HepG2 (cell line): ENCODE measurements around the gene PPP2R5D. TPM values are rescaled to one million over a fixed set of nuclear protein-coding genes. Genes with fewer than 3 reads are reported as not detected.
A peak's percentile ranks its signal among the peaks of the same experiment; 100 is the strongest.

ENCODE experiments used
- ATAC-seq: fragments of 200-7000 bp; cut with Tn5 transposase; 3 replicates; pipeline ENCODE4 v1.9.1; 2020; ENCODE audit warnings: mild to moderate bottlenecking, moderate library complexity
- BruUV-seq: library from RNA; stranded (reverse); fragments of 400-500 nt; replicated peaks from 2 replicates; lab custom pipeline; 2021; lab: Mats Ljungman, UMichigan
- CTCF ChIA-PET: fragments of 300-600 bp; formaldehyde crosslinking; extraction: SDS; loops from one replicate; lab custom pipeline; 2021; ENCODE audit warnings: low total read pairs, inconsistent platforms, low intra/inter-chr PET ratio; lab: Yijun Ruan, JAX
- POLR2A ChIA-PET: fragments of 350-600 bp; sonication (Branson Sonifier 250); formaldehyde crosslinking; loops from one replicate; lab custom pipeline; 2020; ENCODE audit warnings: antibody characterized with exemption, inconsistent platforms; lab: Yijun Ruan, JAX
- DNase-seq: peaks from one replicate; pipeline ENCODE4 v3.0.0-alpha.2; 2015; ENCODE audit warnings: low spot score
- FAIRE-seq: peaks from 3 replicates; lab custom pipeline; 2011; peaks lifted over from hg19 to GRCh38; lab: Jason Lieb, UNC
- H2AFZ ChIP-seq: one replicate; pipeline ENCODE4 v1.6.1; 2011; ENCODE audit warnings: low read length, inconsistent platforms
- H3K27ac ChIP-seq: fragments of 300-600 bp; 3 replicates; pipeline ENCODE4 v1.8.0; 2011; ENCODE audit warnings: mixed run types, mild to moderate bottlenecking, mixed read lengths, low read length, inconsistent platforms; ENCODE audit not compliant: insufficient read depth; ENCODE audit errors: extremely low read length
- H3K27me3 ChIP-seq, 2 experiments: fragments of 200-600 bp in 1 of 2; 2 replicates in 1 of 2; 3 replicates in 1 of 2; pipeline versions ENCODE4 v1.6.0 to v1.8.0; 2011; ENCODE audit warnings: low read length in 2 of 2, mild to moderate bottlenecking in 2 of 2, moderate library complexity in 2 of 2, inconsistent platforms in 1 of 2; ENCODE audit not compliant: insufficient read depth in 2 of 2, control insufficient read depth in 1 of 2
- H3K36me3 ChIP-seq, 2 experiments: fragments of 200-600 bp in 1 of 2; replicated peaks in 1 of 2; 2 replicates in 1 of 2; 3 replicates in 1 of 2; pipeline versions ENCODE4 v1.5.1 to v1.8.0; 2011; ENCODE audit warnings: low read length in 2 of 2, inconsistent platforms in 1 of 2; ENCODE audit not compliant: insufficient read depth in 2 of 2, control insufficient read depth in 1 of 2
- H3K4me1 ChIP-seq: 2 replicates; pipeline ENCODE4 v1.5.1; 2012; ENCODE audit warnings: low read length, inconsistent platforms; ENCODE audit not compliant: insufficient read depth
- H3K4me2 ChIP-seq: 2 replicates; pipeline ENCODE4 v1.6.0; 2011; ENCODE audit warnings: low read depth, low read length, inconsistent platforms
- H3K4me3 ChIP-seq, 3 experiments: fragments of 200-600 bp in 1 of 3; sonication (generic), shearing (Covaris generic) in 1 of 3; replicated peaks in 1 of 3; 2 replicates each; pipeline ENCODE4 v1.5.1; 2011 to 2016; ENCODE audit warnings: low read length in 3 of 3, inconsistent platforms in 2 of 3, low read depth in 2 of 3, mild to moderate bottlenecking in 2 of 3, control low read depth in 1 of 3, mixed read lengths in 1 of 3; ENCODE audit not compliant: insufficient read depth in 1 of 3
- H3K79me2 ChIP-seq: one replicate; pipeline ENCODE4 v1.6.1; 2011; ENCODE audit warnings: low read length, inconsistent platforms; ENCODE audit not compliant: insufficient read depth
- H3K9ac ChIP-seq: 2 replicates; pipeline ENCODE4 v1.6.0; 2011; ENCODE audit warnings: mild to moderate bottlenecking, low read depth, low read length, inconsistent platforms; ENCODE audit not compliant: insufficient read depth
- H3K9me3 ChIP-seq: 2 replicates; pipeline ENCODE4 v1.5.1; 2012; ENCODE audit warnings: mild to moderate bottlenecking, low read length
- H4K20me1 ChIP-seq: 2 replicates; pipeline ENCODE4 v1.6.0; 2011; ENCODE audit warnings: inconsistent platforms, mild to moderate bottlenecking, low read length, moderate library complexity; ENCODE audit not compliant: insufficient read depth
- ETV6 ChIP-seq: sonication (generic); formaldehyde crosslinking; conservative IDR thresholded peaks from 2 replicates; pipeline ENCODE4 v1.4.0; 2020; ENCODE audit warnings: missing genetic modification reagents
- GTF3A ChIP-seq: sonication (generic); formaldehyde crosslinking; conservative IDR thresholded peaks from 2 replicates; pipeline ENCODE4 v1.4.0; 2020; ENCODE audit warnings: mild to moderate bottlenecking, missing genetic modification reagents
- HOXA7 ChIP-seq: sonication (generic); formaldehyde crosslinking; IDR thresholded peaks from 2 replicates; pipeline ENCODE4 v1.8.1; 2022; ENCODE audit warnings: mild to moderate bottlenecking, missing genetic modification reagents, moderate library complexity
- MXI1 ChIP-seq: IDR thresholded peaks from 3 replicates; pipeline ENCODE4 v1.6.1; 2012; ENCODE audit warnings: low read depth, low read length, inconsistent platforms, borderline replicate concordance
- SAP130 ChIP-seq: IDR thresholded peaks from 2 replicates; pipeline ENCODE4 v1.6.1; 2016; ENCODE audit warnings: low read depth
- STAG1 ChIP-seq: sonication (generic); formaldehyde crosslinking; IDR thresholded peaks from 2 replicates; pipeline ENCODE4 v1.4.0; 2020; ENCODE audit warnings: missing genetic modification reagents
- TOPORS ChIP-seq: sonication (generic); formaldehyde crosslinking; IDR thresholded peaks from 2 replicates; pipeline ENCODE4 v1.8.0; 2023; ENCODE audit warnings: mild to moderate bottlenecking, missing genetic modification reagents
- U2AF2 ChIP-seq: fragments of 200-400 bp; formaldehyde crosslinking; IDR thresholded peaks from 2 replicates; pipeline ENCODE4 v1.6.1; 2017; ENCODE audit warnings: low read depth, mild to moderate bottlenecking, low read length
- ZBTB46 ChIP-seq: sonication (generic); formaldehyde crosslinking; IDR thresholded peaks from 2 replicates; pipeline ENCODE4 v1.4.0; 2020; ENCODE audit warnings: mild to moderate bottlenecking, missing genetic modification reagents, borderline replicate concordance
- ZNF253 ChIP-seq: sonication (generic); formaldehyde crosslinking; IDR thresholded peaks from 2 replicates; pipeline ENCODE4 v1.8.0; 2022; ENCODE audit warnings: mild to moderate bottlenecking, missing genetic modification reagents, borderline replicate concordance
- ZNF530 ChIP-seq: sonication (generic); formaldehyde crosslinking; IDR thresholded peaks from 2 replicates; pipeline ENCODE4 v1.5.0; 2020; ENCODE audit warnings: low read depth, mild to moderate bottlenecking, missing genetic modification reagents
- ZNF782 ChIP-seq: sonication (generic); formaldehyde crosslinking; IDR thresholded peaks from 2 replicates; pipeline ENCODE4 v1.4.0; 2020; ENCODE audit warnings: missing genetic modification reagents, mild to moderate bottlenecking, borderline replicate concordance
- ZNF788 ChIP-seq: sonication (generic); formaldehyde crosslinking; IDR thresholded peaks from 2 replicates; pipeline ENCODE4 v1.5.0; 2020; ENCODE audit warnings: mild to moderate bottlenecking, missing genetic modification reagents, borderline replicate concordance
- ZNF883 ChIP-seq: sonication (generic); formaldehyde crosslinking; IDR thresholded peaks from 2 replicates; pipeline ENCODE4 v1.5.1; 2020; ENCODE audit warnings: mild to moderate bottlenecking, missing genetic modification reagents; ENCODE audit errors: not compliant biosample characterization
- ZSCAN20 ChIP-seq: sonication (generic); formaldehyde crosslinking; IDR thresholded peaks from 2 replicates; pipeline ENCODE4 v1.4.0; 2020; ENCODE audit warnings: missing genetic modification reagents, mild to moderate bottlenecking, borderline replicate concordance
- WGBS: methylation state at CpG from one replicate; pipeline ENCODE4 v1.1.6; 2017; ENCODE audit warnings: low lambda C conversion rate; 5-methylcytosine and 5-hydroxymethylcytosine counted together
- in situ Hi-C: cut with HindIII; loops from 2 replicates; pipeline ENCODE4 v1.10.0; 2017; ENCODE audit warnings: low pct_unique_long_range_greater_than_20kb; ENCODE audit not compliant: extremely low pct_ligation_motif_present
- intact Hi-C: fragments of 100-400 bp; cut with micrococcal nuclease; formaldehyde crosslinking; loops from one replicate; pipeline ENCODE4 v1.10.0; 2022; ENCODE audit not compliant: unreplicated experiment
- polyA plus RNA-seq, 8 experiments: library from polyadenylated mRNA; depleted of rRNA in 3 of 8; stranded (reverse) in 7 of 8; unstranded in 1 of 8; fragments of >200 nt; fragmentation: Illumina TruSeq in 4 of 8; extraction: Trizol in 4 of 8; gene quantifications; 2 replicates each; pipeline versions ENCODE4 v1.2.1 to v1.2.3, GENCODE V29; 2011 to 2016; ENCODE audit warnings: low read depth in 4 of 8, missing spikeins in 1 of 8, mixed read lengths in 1 of 8; ENCODE audit not compliant: insufficient read depth in 1 of 8
- total RNA-seq, 5 experiments: library from RNA; depleted of rRNA; stranded (reverse); fragments of >200 nt; fragmentation: Illumina TruSeq; extraction: Trizol; gene quantifications; 2 replicates each; pipeline ENCODE4 v1.2.3, GENCODE V29; 2016; ENCODE audit warnings: low read depth in 1 of 5
- TF ChIP-seq, protein P1 (sequence below): sonication (generic); formaldehyde crosslinking; IDR thresholded peaks from 2 replicates; pipeline ENCODE4 v1.5.0; 2020; ENCODE audit warnings: mild to moderate bottlenecking, missing genetic modification reagents, moderate library complexity
- TF ChIP-seq, protein P2 (sequence below): IDR thresholded peaks from 2 replicates; pipeline ENCODE4 v1.6.1; 2016; ENCODE audit warnings: low read depth, borderline replicate concordance

Gene PPP2R5D
- total and polyA plus RNA-seq, 2 of the 13 experiments (the other 11 are each of a cell fraction or from before 2014, with no cell fraction given), result 53.7 to 60.4 TPM

DNA sequence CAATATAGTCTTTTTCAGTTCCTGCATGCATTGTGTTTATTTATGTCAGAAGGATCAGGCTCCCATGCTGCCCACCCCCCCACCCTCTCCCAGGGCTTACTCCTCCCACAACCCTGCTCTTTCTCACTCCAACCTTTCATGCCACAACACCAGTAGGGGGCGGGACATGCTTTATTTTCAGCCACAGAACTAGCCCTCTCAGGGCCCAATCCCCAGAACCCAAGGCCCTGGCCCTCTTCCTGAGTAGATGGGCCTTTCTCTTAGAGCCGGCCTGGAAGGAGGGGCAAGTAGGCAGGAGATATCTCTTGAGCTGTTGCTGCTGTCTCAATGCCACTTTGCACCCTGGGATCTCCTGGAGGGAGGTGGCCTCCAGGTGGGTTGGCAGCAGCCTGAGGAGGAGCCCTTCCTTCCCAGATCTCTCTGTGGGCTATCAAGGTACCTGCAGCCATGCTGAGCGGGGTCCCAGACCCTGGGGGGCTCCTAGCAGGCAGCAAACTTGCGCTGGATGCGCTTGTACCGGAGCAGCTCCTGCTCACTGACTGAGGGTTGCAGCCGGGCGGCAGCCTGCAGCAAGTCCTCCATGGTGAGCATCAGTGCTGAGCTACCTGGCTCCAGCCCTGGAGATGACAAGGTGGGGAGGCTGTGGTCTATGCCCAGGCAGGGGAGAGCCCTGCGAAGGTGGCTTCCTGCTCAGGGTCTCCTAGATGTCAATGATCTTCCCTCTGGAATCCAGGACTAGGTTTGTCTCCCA is 20.3 kb upstream of the PPP2R5D start (continued):
- 0 out of 3 replicates have a peak, but pooled peaks have one; percentile 16 for TF ChIP-seq MXI1
- peak; percentile 77 for TF ChIP-seq STAG1 (CRISPR knock-in tag)
- 0 out of 2 replicates have a peak, but pooled peaks have one; percentile 35 for TF ChIP-seq SAP130 (CRISPR knock-in tag)
- TF ChIP-seq, protein P1, sequence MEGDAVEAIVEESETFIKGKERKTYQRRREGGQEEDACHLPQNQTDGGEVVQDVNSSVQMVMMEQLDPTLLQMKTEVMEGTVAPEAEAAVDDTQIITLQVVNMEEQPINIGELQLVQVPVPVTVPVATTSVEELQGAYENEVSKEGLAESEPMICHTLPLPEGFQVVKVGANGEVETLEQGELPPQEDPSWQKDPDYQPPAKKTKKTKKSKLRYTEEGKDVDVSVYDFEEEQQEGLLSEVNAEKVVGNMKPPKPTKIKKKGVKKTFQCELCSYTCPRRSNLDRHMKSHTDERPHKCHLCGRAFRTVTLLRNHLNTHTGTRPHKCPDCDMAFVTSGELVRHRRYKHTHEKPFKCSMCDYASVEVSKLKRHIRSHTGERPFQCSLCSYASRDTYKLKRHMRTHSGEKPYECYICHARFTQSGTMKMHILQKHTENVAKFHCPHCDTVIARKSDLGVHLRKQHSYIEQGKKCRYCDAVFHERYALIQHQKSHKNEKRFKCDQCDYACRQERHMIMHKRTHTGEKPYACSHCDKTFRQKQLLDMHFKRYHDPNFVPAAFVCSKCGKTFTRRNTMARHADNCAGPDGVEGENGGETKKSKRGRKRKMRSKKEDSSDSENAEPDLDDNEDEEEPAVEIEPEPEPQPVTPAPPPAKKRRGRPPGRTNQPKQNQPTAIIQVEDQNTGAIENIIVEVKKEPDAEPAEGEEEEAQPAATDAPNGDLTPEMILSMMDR, result peak; percentile 72
- TF ChIP-seq TOPORS (CRISPR knock-in tag), result no peak
- 0 out of 2 replicates have a peak, but pooled peaks have one; percentile 33 for TF ChIP-seq ZNF788
- 0 out of 2 replicates have a peak, but pooled peaks have one; percentile 39 for TF ChIP-seq GTF3A (CRISPR knock-in tag)
- TF ChIP-seq ZNF883 (CRISPR knock-in tag), result no peak

DNA sequence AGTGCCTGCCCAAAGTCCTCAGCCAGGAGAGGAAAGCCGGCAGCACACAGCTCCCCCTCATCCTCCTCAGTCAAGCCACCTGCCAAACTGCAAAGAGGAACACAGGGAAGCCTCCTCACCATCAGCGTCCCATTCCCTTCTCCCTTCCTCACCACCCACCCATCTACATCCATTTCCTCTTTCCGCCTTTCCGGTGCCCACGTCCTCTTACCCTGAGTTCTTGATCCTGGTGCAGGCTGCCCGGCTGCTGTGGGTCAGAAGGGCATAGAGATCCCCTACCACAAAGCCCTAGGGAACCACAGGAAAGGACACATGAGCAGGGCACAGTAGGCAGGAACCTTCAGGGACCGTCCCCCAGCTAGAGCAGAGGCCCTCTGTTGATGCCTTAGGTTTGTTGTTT is 17.8 kb upstream of the PPP2R5D start:
- no peak for FAIRE-seq
- POLR2A ChIA-PET, result interaction anchor here (1.0 to 3.2 kb wide), 4 partner anchors 12 to 48 kb away, joined by 3 to 25 read pairs (median 4); partner anchors contain the start of genes CNPY3, KLHDC3, PEX6 and PPP2R5D
- in situ Hi-C loops, result no loop called here
- TF ChIP-seq, protein P2, sequence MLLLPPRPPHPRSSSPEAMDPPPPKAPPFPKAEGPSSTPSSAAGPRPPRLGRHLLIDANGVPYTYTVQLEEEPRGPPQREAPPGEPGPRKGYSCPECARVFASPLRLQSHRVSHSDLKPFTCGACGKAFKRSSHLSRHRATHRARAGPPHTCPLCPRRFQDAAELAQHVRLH (CRISPR knock-in tag), result no peak
- TF ChIP-seq ZBTB46 (CRISPR knock-in tag) (no peak), ZNF782 (CRISPR knock-in tag) (no peak), ZNF530 (no peak), HOXA7 (CRISPR knock-in tag) (no peak), ETV6 (CRISPR knock-in tag) (no peak), ZSCAN20 (CRISPR knock-in tag) (no peak), U2AF2 (no peak), ZNF253 (CRISPR knock-in tag) (no peak)

More for the DNA sequence above, 17.8 kb upstream of the PPP2R5D start:
- Histone ChIP-seq H3K4me3 (no peak overlapping the region), H3K27ac (no peak overlapping the region), H4K20me1 (no peaks in the 10 kb centered on the region), H2AFZ (no peak overlapping the region), H3K79me2 (no peaks in the 10 kb centered on the region), H3K27me3 (no peaks in the 10 kb centered on the region), H3K9ac (no peak overlapping the region), H3K4me1 (peaks cover 43% of the 10 kb centered on the region), H3K9me3 (no peaks in the 10 kb centered on the region), H3K36me3 (0 out of 5 replicates have a peak, but pooled peaks cover 0 to 1% of the 10 kb centered on the region in 2 experiments), H3K4me2 (no peak overlapping the region)
- ATAC-seq (no peak), DNase-seq (no peak)
- CTCF ChIA-PET, result no interaction called here
- intact Hi-C loops, result no loop called here
- BruUV-seq, result no TSS peak
- 91% methylated on average over 7 of the region's 7 CpGs for WGBS
